Activated naive CD4-positive, alpha-beta T cell treated with anti-CD3 and anti-CD28 coated beads, Interleukin-2, amount 50 U/mL, for 24 hours (primary cell): ENCODE results near the gene IFT122.
"Not testable (repeated sequence)": the region's sequence is repeated elsewhere in the genome, so short reads cannot be mapped to it uniquely, and the experiment has no call there.

Experiments
- H3K27ac Mint-ChIP-seq: one replicate; pipeline ENCODE4 v1.8.0; 2021; ENCODE audit warnings: mild to moderate bottlenecking, mixed read lengths
- H3K27me3 Mint-ChIP-seq: one replicate; pipeline ENCODE4 v1.8.0; 2021; ENCODE audit warnings: mixed read lengths
- H3K36me3 Mint-ChIP-seq: one replicate; pipeline ENCODE4 v1.8.0; 2021; ENCODE audit warnings: mixed read lengths
- H3K4me1 Mint-ChIP-seq: one replicate; pipeline ENCODE4 v1.8.0; 2021; ENCODE audit warnings: mixed read lengths
- H3K4me3 Mint-ChIP-seq: one replicate; pipeline ENCODE4 v1.8.0; 2021; ENCODE audit warnings: mild to moderate bottlenecking, mixed read lengths
- H3K9me3 Mint-ChIP-seq: one replicate; pipeline ENCODE4 v1.8.0; 2021; ENCODE audit warnings: mixed read lengths

Gene IFT122

GRCh38 chr3:129487868-129488335 lies 47.9 kb downstream of the IFT122 start:
- not testable (repeated sequence) for H3K27ac Mint-ChIP-seq, H3K4me3 Mint-ChIP-seq, H3K36me3 Mint-ChIP-seq, H3K9me3 Mint-ChIP-seq, H3K4me1 Mint-ChIP-seq, H3K27me3 Mint-ChIP-seq

- H3K4me1 Mint-ChIP-seq, H3K27me3 Mint-ChIP-seq, H3K9me3 Mint-ChIP-seq, H3K4me3 Mint-ChIP-seq, H3K36me3 Mint-ChIP-seq, H3K27ac Mint-ChIP-seq: not testable (repeated sequence)
Observed at GRCh38 chr3:129489258-129489657, 49.2 kb downstream of the IFT122 start.

DNA sequence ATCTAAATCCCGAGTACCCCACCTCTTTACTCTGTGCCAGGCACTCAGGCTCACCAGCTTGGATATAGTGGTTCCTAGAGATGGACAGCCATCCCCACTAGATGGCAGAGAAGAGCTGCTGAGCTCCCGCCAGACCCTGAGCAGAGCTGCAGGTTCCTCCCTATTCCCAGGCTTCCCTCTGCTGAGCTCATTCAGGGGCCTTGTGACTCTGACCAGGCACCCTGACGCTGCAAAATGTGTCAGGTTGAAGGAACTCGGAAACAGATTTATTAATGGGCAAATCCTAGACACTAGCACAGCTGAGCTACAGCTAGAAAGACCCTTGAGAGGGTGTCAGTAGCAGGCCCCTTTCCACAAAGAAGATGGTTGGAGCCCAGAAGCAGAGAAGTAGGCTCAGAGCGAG lies 50.2 kb downstream of the IFT122 start:
- H3K4me1 Mint-ChIP-seq = no peaks in the 10 kb centered on the region
- H3K9me3 Mint-ChIP-seq = no peaks in the 10 kb centered on the region
- H3K36me3 Mint-ChIP-seq = peaks cover 5% of the 10 kb centered on the region
- H3K27ac Mint-ChIP-seq = no peak overlapping the region
- H3K4me3 Mint-ChIP-seq = no peak overlapping the region
- no peaks in the 10 kb centered on the region for H3K27me3 Mint-ChIP-seq

GRCh38 chr3:129491077-129491476 lies 51.1 kb downstream of the IFT122 start:
- H3K27ac Mint-ChIP-seq, H3K9me3 Mint-ChIP-seq, H3K27me3 Mint-ChIP-seq, H3K4me1 Mint-ChIP-seq, H3K4me3 Mint-ChIP-seq, H3K36me3 Mint-ChIP-seq: not testable (repeated sequence)

GRCh38 chr3:129491794-129492193 lies 51.8 kb downstream of the IFT122 start:
- Mint-ChIP-seq H3K4me3 (no peak overlapping the region), H3K36me3 (peaks cover 6% of the 10 kb centered on the region), H3K4me1 (no peaks in the 10 kb centered on the region), H3K27ac (no peak overlapping the region), H3K9me3 (no peaks in the 10 kb centered on the region), H3K27me3 (no peaks in the 10 kb centered on the region)

DNA sequence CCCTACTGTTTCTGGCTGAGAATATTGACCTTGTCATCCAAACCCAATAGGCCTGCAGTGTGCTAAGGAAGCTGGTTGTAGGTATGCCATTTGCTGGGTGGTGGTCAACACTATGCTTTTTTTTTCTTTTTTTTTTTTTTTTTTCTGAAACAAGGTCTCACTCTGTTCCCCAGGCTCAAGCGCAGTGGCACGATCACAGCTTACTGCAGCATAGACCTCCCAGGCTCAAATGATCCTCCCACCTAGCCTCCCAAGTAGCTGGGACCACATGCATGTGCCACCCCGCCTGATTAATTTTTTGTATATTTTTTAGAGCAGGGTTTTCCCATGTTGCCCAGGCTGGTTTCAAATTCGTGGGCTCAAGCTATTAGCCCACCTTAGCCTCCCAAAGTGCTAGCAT lies 52.7 kb downstream of the IFT122 start:
- Mint-ChIP-seq H3K36me3 (peaks cover 6% of the 10 kb centered on the region), H3K27me3 (no peaks in the 10 kb centered on the region), H3K9me3 (no peaks in the 10 kb centered on the region), H3K27ac (no peak overlapping the region), H3K4me3 (no peak overlapping the region), H3K4me1 (no peaks in the 10 kb centered on the region)

- Mint-ChIP-seq H3K36me3 (peaks cover 6% of the 10 kb centered on the region), H3K4me3 (no peak overlapping the region), H3K27me3 (no peaks in the 10 kb centered on the region), H3K4me1 (no peaks in the 10 kb centered on the region), H3K9me3 (no peaks in the 10 kb centered on the region), H3K27ac (no peak overlapping the region)
Observed at GRCh38 chr3:129493206-129493605, 53.2 kb downstream of the IFT122 start.

DNA sequence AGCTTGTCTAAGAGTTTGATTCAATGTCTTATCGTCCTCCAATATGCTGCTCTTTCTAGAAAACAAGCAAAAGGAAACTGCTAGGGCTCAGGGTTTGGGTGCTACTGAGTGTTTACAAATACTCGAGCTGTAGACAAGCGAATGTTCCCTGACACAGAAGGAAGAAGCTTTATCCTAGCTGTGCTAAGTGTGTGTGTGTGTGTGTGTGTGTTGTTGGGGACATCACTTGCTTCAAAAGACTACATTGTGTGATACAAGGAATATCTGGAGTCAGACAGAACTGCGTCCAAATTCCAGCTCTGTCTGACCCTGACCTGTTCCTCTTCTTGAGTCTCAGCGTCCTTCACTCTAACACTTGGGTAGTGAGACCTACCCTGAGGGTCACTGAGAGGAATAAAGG lies 54.5 kb downstream of the IFT122 start:
- H3K36me3 Mint-ChIP-seq, H3K4me1 Mint-ChIP-seq, H3K27ac Mint-ChIP-seq, H3K27me3 Mint-ChIP-seq, H3K4me3 Mint-ChIP-seq, H3K9me3 Mint-ChIP-seq: not testable (repeated sequence)

DNA sequence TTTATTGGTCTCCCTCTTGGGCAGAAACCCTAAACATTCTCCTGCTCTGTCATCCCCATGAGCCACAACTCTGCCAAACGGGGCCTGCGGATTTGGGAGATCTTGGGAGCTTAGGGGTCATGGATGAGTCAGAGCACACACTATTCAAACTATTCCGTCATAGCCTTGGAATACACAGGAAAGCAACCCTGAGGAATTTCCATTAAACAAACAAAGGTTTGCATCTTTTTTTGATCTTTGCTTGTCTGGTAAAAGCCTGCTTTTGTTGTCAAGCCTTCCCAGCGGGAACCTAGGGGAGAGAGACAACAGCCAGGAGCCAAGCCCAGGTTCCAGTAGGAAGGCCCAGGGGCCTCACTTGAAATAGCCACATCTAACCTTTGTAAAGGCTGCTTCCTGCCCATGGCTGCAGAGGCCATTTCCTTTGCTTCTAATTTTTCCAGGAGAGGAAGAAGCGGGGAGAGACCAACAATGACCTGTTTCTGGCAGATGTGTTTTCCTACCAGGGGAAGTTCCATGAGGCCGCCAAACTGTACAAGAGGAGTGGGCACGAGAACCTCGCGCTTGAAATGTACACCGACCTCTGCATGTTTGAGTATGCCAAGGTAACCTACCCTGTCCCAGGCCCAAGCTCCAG lies 55.1 kb downstream of the IFT122 start:
- H3K27ac Mint-ChIP-seq, H3K9me3 Mint-ChIP-seq, H3K36me3 Mint-ChIP-seq, H3K4me1 Mint-ChIP-seq, H3K4me3 Mint-ChIP-seq, H3K27me3 Mint-ChIP-seq: not testable (repeated sequence)

GRCh38 chr3:129497876-129498275 lies 57.9 kb downstream of the IFT122 start:
- H3K4me1 Mint-ChIP-seq, H3K36me3 Mint-ChIP-seq, H3K27ac Mint-ChIP-seq, H3K9me3 Mint-ChIP-seq, H3K27me3 Mint-ChIP-seq, H3K4me3 Mint-ChIP-seq: not testable (repeated sequence)

GRCh38 chr3:129498603-129499488 lies 58.8 kb downstream of the IFT122 start:
- not testable (repeated sequence) for H3K27ac Mint-ChIP-seq, H3K36me3 Mint-ChIP-seq, H3K4me1 Mint-ChIP-seq, H3K4me3 Mint-ChIP-seq, H3K27me3 Mint-ChIP-seq, H3K9me3 Mint-ChIP-seq

DNA sequence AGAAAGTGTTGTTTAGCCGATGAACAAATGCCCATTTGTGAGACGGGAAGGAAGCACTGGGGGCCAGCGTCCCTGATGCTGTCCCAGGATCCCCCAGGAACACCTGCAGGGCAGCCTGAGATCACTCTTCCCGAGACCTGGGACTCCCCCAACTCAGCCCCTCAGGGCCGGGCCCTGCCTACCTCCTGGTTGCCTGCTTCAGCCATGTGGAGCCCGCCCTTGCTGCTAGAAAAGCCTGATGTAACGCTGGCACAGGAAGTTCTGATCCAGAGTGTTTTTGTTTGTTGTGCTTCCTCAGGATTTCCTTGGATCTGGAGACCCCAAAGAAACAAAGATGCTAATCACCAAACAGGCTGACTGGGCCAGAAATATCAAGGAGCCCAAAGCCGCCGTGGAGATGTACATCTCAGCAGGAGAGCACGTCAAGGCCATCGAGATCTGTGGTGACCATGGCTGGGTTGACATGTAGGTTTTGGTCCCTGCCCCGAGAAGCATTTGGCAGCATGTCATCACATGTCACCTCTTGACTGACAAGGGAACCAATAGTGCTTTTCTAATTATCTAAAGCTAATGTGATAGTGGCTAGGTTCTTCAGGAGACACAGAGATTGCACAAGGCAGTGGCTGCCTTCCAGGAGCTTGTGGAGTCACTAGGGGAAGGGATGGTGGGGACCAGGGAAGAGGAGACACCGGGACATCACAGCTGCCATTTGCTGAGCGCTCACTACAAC lies 59.7 kb downstream of the IFT122 start:
- H3K27ac Mint-ChIP-seq, H3K4me3 Mint-ChIP-seq, H3K36me3 Mint-ChIP-seq, H3K9me3 Mint-ChIP-seq, H3K4me1 Mint-ChIP-seq, H3K27me3 Mint-ChIP-seq: not testable (repeated sequence)

DNA sequence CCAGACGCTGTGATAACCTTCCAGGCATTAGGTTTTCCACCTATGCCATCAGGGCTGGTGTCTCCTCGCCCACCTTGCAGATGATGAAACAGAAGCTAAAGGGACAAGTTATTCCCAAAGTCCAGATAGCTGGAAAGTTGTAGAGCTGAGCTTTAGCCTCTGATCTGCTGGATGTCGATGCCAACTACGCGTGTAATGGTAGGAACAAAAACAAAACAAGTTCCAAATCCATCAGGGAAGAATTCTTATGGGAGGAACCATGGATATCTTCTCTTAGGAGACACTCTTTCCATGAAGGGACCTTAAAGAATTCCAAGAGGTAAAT lies 60.3 kb downstream of the IFT122 start:
- Mint-ChIP-seq H3K27ac (no peak overlapping the region), H3K36me3 (peaks cover 3% of the 10 kb centered on the region), H3K4me3 (no peak overlapping the region)

DNA sequence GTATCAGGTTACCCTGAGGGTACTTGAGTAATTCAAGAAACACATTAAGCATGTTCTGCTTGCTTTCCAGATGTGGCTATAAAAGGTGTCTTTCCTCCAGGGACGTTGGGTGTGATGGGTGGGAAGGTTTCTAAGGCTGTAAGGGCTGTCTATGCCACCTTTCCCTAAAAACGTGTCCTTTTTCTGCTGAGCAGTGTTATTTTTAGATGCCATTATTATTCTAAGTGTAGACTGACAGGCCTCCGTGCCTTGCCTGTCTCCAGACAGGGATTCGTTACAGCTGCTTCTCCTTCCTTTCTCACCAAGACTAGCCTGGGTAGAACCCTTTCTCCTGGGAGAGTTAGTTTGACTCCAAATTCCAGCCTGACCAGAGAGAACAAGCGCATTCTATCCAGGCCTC lies 61.6 kb downstream of the IFT122 start:
- Mint-ChIP-seq H3K4me3 (no peak overlapping the region), H3K36me3 (peaks cover 2% of the 10 kb centered on the region), H3K27ac (no peak overlapping the region), H3K4me1 (no peaks in the 10 kb centered on the region), H3K9me3 (no peaks in the 10 kb centered on the region), H3K27me3 (no peaks in the 10 kb centered on the region)

More for the DNA sequence above, 60.3 kb downstream of the IFT122 start:
- H3K9me3 Mint-ChIP-seq = no peaks in the 10 kb centered on the region
- no peaks in the 10 kb centered on the region for H3K4me1 Mint-ChIP-seq
- no peaks in the 10 kb centered on the region for H3K27me3 Mint-ChIP-seq

DNA sequence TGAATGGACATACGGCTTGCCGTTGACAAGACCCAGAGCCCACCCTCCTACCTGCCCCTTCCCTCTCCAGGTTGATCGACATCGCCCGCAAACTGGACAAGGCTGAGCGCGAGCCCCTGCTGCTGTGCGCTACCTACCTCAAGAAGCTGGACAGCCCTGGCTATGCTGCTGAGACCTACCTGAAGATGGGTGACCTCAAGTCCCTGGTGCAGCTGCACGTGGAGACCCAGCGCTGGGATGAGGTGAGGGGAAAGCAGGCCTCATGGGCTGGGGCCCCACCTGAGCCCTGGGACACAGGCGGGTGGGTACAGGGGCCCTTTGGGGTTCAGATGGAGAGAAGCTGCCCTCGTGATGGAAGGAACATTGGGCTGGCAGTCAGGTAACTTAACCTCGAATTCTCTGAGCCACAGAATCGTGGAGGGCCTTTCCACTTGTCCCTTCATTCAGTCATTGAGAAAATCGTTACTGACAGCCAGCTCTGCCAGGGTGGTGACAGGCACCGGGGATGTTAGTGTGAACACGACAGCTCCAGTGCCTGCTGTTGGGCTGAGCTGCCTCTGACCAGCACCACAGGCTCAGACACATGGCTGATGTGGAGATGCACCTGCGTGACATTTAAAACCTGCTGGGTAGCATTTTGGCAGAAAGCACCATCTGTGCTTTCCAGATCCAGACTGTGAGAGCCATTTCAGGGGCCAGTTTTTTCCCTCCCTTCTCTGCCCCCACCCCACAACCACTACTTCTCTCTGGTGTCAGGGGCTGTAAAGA lies 62.8 kb downstream of the IFT122 start:
- H3K9me3 Mint-ChIP-seq = no peaks in the 10 kb centered on the region
- H3K36me3 Mint-ChIP-seq = peaks cover 2% of the 10 kb centered on the region
- H3K4me3 Mint-ChIP-seq = no peak overlapping the region
- H3K4me1 Mint-ChIP-seq = no peaks in the 10 kb centered on the region
- H3K27me3 Mint-ChIP-seq = no peaks in the 10 kb centered on the region
- H3K27ac Mint-ChIP-seq = no peak overlapping the region
